OCI-LY1 (cell line): ENCODE data around the gene PTCHD1.

Source experiments
- H2AFZ ChIP-seq: fragments of 200-600 bp; sonication (generic), shearing (Covaris generic); 2 replicates; pipeline ENCODE4 v1.6.0; 2014; ENCODE audit warnings: antibody characterized with exemption, mild to moderate bottlenecking, low read length
- H3F3A ChIP-seq: fragments of 200-600 bp; sonication (generic), shearing (Covaris generic); 2 replicates; pipeline ENCODE4 v1.6.0; 2014; ENCODE audit warnings: mild to moderate bottlenecking, antibody characterized with exemption, low read length, moderate library complexity; ENCODE audit not compliant: insufficient read depth
- H3K27ac ChIP-seq: fragments of 200-600 bp; sonication (generic); 2 replicates; pipeline ENCODE4 v1.5.1; 2014; ENCODE audit warnings: low read length, mixed run types, mild to moderate bottlenecking, low read depth; ENCODE audit not compliant: poor library complexity, severe bottlenecking
- H3K27me3 ChIP-seq: fragments of 200-600 bp; sonication (generic); 2 replicates; pipeline ENCODE4 v1.6.0; 2014; ENCODE audit warnings: antibody characterized with exemption, mild to moderate bottlenecking, low read length, moderate library complexity; ENCODE audit not compliant: insufficient read depth
- H3K36me3 ChIP-seq: fragments of 200-600 bp; sonication (generic); 2 replicates; pipeline ENCODE4 v1.6.1; 2014; ENCODE audit warnings: mild to moderate bottlenecking, antibody characterized with exemption, low read length, moderate library complexity, mixed read lengths; ENCODE audit not compliant: insufficient read depth
- H3K4me1 ChIP-seq: fragments of 200-600 bp; sonication (generic); 2 replicates; pipeline ENCODE4 v1.5.1; 2014; ENCODE audit warnings: mild to moderate bottlenecking, low read length, moderate library complexity; ENCODE audit not compliant: insufficient read depth, severe bottlenecking
- H3K4me2 ChIP-seq: fragments of 200-600 bp; sonication (generic), shearing (Covaris generic); 2 replicates; pipeline ENCODE4 v1.6.1; 2014; ENCODE audit warnings: low read length
- H3K4me3 ChIP-seq: fragments of 200-600 bp; sonication (generic); 2 replicates; pipeline ENCODE4 v1.5.1; 2014; ENCODE audit warnings: low read length, low read depth, mild to moderate bottlenecking, mixed read lengths; ENCODE audit not compliant: poor library complexity, severe bottlenecking
- H3K79me2 ChIP-seq: fragments of 200-600 bp; shearing (Covaris generic); 2 replicates; pipeline ENCODE4 v1.6.1; 2016; ENCODE audit warnings: mixed run types, low read length, mixed read lengths; ENCODE audit not compliant: insufficient read depth
- H3K9ac ChIP-seq: fragments of 200-600 bp; sonication (generic), shearing (Covaris generic); 2 replicates; pipeline ENCODE4 v1.6.1; 2014; ENCODE audit warnings: mild to moderate bottlenecking, low read length, mixed read lengths
- H3K9me2 ChIP-seq: fragments of 200-600 bp; sonication (generic), shearing (Covaris generic); 2 replicates; pipeline ENCODE4 v1.6.1; 2014; ENCODE audit warnings: low read depth, mild to moderate bottlenecking, low read length, mixed read lengths
- H3K9me3 ChIP-seq: fragments of 200-600 bp; shearing (Covaris generic); 2 replicates; pipeline ENCODE4 v1.6.1; 2014; ENCODE audit warnings: low read length, mixed read lengths
- H4K20me1 ChIP-seq: fragments of 200-600 bp; sonication (generic), shearing (Covaris generic); 2 replicates; pipeline ENCODE4 v1.6.0; 2016; ENCODE audit warnings: mild to moderate bottlenecking, low read length; ENCODE audit not compliant: insufficient read depth
- CTCF ChIP-seq: fragments of 200-600 bp; sonication (generic), shearing (Covaris generic); IDR thresholded peaks from 2 replicates; pipeline ENCODE4 v1.5.1; 2017; ENCODE audit warnings: mild to moderate bottlenecking, antibody characterized with exemption, low read length, moderate library complexity, mixed read lengths
- EZH2 ChIP-seq: fragments of 200-600 bp; sonication (generic), shearing (Covaris generic); IDR thresholded peaks from 2 replicates; pipeline ENCODE4 v1.8.0; 2017; ENCODE audit warnings: borderline replicate concordance, mixed run types, mild to moderate bottlenecking, antibody characterized with exemption, low read length, moderate library complexity, mixed read lengths

PTCHD1 gene

GRCh38 chrX:23332888-23333821 is 1.5 kb upstream of the PTCHD1 start:
- Histone ChIP-seq H3K9ac (no peak overlapping the region), H3K79me2 (no peaks in the 10 kb centered on the region), H3K27me3 (no peaks in the 10 kb centered on the region), H3F3A (no peaks in the 10 kb centered on the region), H3K27ac (no peak overlapping the region), H3K4me2 (no peak overlapping the region), H4K20me1 (no peaks in the 10 kb centered on the region), H3K4me1 (no peaks in the 10 kb centered on the region), H3K4me3 (no peak overlapping the region), H2AFZ (no peak overlapping the region), H3K9me2 (no peaks in the 10 kb centered on the region), H3K9me3 (no peaks in the 10 kb centered on the region), H3K36me3 (no peaks in the 10 kb centered on the region)
- TF ChIP-seq CTCF (no peak), EZH2 (no peak)

GRCh38 chrX:23333842-23334520 is 668 bp upstream of the PTCHD1 start:
- H3F3A ChIP-seq: no peaks in the 10 kb centered on the region
- H3K36me3 ChIP-seq: no peaks in the 10 kb centered on the region
- TF ChIP-seq EZH2: no peak
- no peak for TF ChIP-seq CTCF
- no peak overlapping the region for H2AFZ ChIP-seq
- H3K27ac ChIP-seq: no peak overlapping the region
- no peak overlapping the region for H3K9ac ChIP-seq
- no peaks in the 10 kb centered on the region for H3K9me2 ChIP-seq
- H3K4me1 ChIP-seq: no peaks in the 10 kb centered on the region
- H4K20me1 ChIP-seq: no peaks in the 10 kb centered on the region
- no peak overlapping the region for H3K4me3 ChIP-seq
- no peaks in the 10 kb centered on the region for H3K79me2 ChIP-seq
- no peaks in the 10 kb centered on the region for H3K27me3 ChIP-seq
- no peaks in the 10 kb centered on the region for H3K9me3 ChIP-seq
- no peak overlapping the region for H3K4me2 ChIP-seq

- TF ChIP-seq EZH2 (no peak), CTCF (no peak)
- no peak overlapping the region for H3K4me3 ChIP-seq
- H3K9me3 ChIP-seq: no peaks in the 10 kb centered on the region
- no peak overlapping the region for H2AFZ ChIP-seq
- H3K9me2 ChIP-seq: no peaks in the 10 kb centered on the region
- H3K27ac ChIP-seq: no peak overlapping the region
- no peak overlapping the region for H3K4me2 ChIP-seq
- H3K4me1 ChIP-seq: no peaks in the 10 kb centered on the region
- no peaks in the 10 kb centered on the region for H3K27me3 ChIP-seq
- no peaks in the 10 kb centered on the region for H3F3A ChIP-seq
- H4K20me1 ChIP-seq: no peaks in the 10 kb centered on the region
- H3K79me2 ChIP-seq: no peaks in the 10 kb centered on the region
- H3K36me3 ChIP-seq: no peaks in the 10 kb centered on the region
- H3K9ac ChIP-seq: no peak overlapping the region
These were observed 165 bp upstream of the PTCHD1 start for GRCh38 chrX:23334521-23334847.
